ENCODE measurements around the gene EPB41L5.

GRCh38 chr2:120029672-120030640 is 17.1 kb downstream of the EPB41L5 start:
- TF ChIP-seq CTCF (IDR thresholded peaks at IDR 0.05; ENCODE audit: insufficient read depth, low read depth, low read length) = no peak
- no peak for TF ChIP-seq EZH2 (IDR thresholded peaks at IDR 0.05; ENCODE audit: insufficient read depth, low read length)
